Activated CD4-positive, alpha-beta T cell treated with anti-CD3 and anti-CD28 coated beads, Interleukin-2, amount 50 U/mL, for 48 hours (primary cell): Measurements from ENCODE around the gene NPIPA1.
"Not testable (repeated sequence)": the region's sequence is repeated elsewhere in the genome, so short reads cannot be mapped to it uniquely, and the experiment has no call there.

Experiments used
- DNase-seq, 2 experiments: peaks; one replicate each; pipeline ENCODE4 v3.0.0-alpha.2; 2020

The NPIPA1 gene

GRCh38 chr16:14978908-14979307, 41.7 kb downstream of the NPIPA1 start:
- DNase-seq = not testable (repeated sequence)

- not testable (repeated sequence) for DNase-seq
Measured at GRCh38 chr16:14981234-14981633, 44.0 kb downstream of the NPIPA1 start.

GRCh38 chr16:14982521-14982920, 45.3 kb downstream of the NPIPA1 start:
- not testable (repeated sequence) for DNase-seq

GRCh38 chr16:14988092-14988491, 50.8 kb downstream of the NPIPA1 start:
- DNase-seq = not testable (repeated sequence)

- not testable (repeated sequence) for DNase-seq
Measured at GRCh38 chr16:14988661-14989191, 51.5 kb downstream of the NPIPA1 start.

GRCh38 chr16:14989291-14990281, 52.3 kb downstream of the NPIPA1 start:
- not testable (repeated sequence) for DNase-seq

GRCh38 chr16:14993277-14994151, 56.3 kb downstream of the NPIPA1 start:
- DNase-seq = not testable (repeated sequence)

GRCh38 chr16:14996702-14997101, 59.5 kb downstream of the NPIPA1 start:
- DNase-seq = not testable (repeated sequence)

- not testable (repeated sequence) for DNase-seq
Measured at GRCh38 chr16:14998300-14998699, 61.1 kb downstream of the NPIPA1 start.

- not testable (repeated sequence) for DNase-seq
Measured at GRCh38 chr16:14999845-15000244, 62.6 kb downstream of the NPIPA1 start.
